OCI-LY7 (cell line): ENCODE measurements around the gene WDR64.

Source experiments
- EZH2phosphoT487 ChIP-seq: fragments of 200-600 bp; sonication (generic); IDR thresholded peaks from 2 replicates; pipeline ENCODE4 v1.6.1; 2018; ENCODE audit warnings: low read depth, borderline replicate concordance, mild to moderate bottlenecking, mixed run types, antibody characterized with exemption, low read length, moderate library complexity, mixed read lengths
- TF ChIP-seq, protein P1 (sequence below): fragments of 200-600 bp; sonication (generic); conservative IDR thresholded peaks from 2 replicates; pipeline ENCODE4 v1.5.1; 2014; ENCODE audit warnings: mild to moderate bottlenecking, antibody characterized with exemption, low read length, moderate library complexity, mixed read lengths

DNA sequence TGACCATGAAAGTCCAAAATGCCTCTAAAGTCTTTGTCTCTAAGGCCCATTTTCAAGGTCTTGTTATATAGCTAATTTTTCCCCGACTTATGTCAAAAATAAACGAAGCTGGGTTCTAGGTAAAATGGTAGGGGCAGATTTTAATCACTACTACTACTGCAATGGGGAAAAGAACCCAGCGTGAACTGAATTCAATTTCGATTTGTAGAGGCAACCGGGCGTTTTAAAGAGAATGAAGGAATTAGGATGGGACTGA, 195.4 kb downstream of the WDR64 start:
- TF ChIP-seq, protein P1, sequence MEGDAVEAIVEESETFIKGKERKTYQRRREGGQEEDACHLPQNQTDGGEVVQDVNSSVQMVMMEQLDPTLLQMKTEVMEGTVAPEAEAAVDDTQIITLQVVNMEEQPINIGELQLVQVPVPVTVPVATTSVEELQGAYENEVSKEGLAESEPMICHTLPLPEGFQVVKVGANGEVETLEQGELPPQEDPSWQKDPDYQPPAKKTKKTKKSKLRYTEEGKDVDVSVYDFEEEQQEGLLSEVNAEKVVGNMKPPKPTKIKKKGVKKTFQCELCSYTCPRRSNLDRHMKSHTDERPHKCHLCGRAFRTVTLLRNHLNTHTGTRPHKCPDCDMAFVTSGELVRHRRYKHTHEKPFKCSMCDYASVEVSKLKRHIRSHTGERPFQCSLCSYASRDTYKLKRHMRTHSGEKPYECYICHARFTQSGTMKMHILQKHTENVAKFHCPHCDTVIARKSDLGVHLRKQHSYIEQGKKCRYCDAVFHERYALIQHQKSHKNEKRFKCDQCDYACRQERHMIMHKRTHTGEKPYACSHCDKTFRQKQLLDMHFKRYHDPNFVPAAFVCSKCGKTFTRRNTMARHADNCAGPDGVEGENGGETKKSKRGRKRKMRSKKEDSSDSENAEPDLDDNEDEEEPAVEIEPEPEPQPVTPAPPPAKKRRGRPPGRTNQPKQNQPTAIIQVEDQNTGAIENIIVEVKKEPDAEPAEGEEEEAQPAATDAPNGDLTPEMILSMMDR = no peak
- TF ChIP-seq EZH2phosphoT487 = no peak
